HPDE6-E6E7 (cell line): ENCODE measurements around the gene TRIM15.
"Not testable (repeated sequence)": the region's sequence is repeated elsewhere in the genome, so short reads cannot be mapped to it uniquely, and the experiment has no call there.

ENCODE experiments used
- DNase-seq: peaks from one replicate; pipeline ENCODE4 v3.0.0; 2011; ENCODE audit warnings: missing footprints; ENCODE audit errors: extremely low spot score

The TRIM15 gene

GRCh38 chr6:30198166-30199084, 35.1 kb downstream of the TRIM15 start:
- DNase-seq: no peak

DNA sequence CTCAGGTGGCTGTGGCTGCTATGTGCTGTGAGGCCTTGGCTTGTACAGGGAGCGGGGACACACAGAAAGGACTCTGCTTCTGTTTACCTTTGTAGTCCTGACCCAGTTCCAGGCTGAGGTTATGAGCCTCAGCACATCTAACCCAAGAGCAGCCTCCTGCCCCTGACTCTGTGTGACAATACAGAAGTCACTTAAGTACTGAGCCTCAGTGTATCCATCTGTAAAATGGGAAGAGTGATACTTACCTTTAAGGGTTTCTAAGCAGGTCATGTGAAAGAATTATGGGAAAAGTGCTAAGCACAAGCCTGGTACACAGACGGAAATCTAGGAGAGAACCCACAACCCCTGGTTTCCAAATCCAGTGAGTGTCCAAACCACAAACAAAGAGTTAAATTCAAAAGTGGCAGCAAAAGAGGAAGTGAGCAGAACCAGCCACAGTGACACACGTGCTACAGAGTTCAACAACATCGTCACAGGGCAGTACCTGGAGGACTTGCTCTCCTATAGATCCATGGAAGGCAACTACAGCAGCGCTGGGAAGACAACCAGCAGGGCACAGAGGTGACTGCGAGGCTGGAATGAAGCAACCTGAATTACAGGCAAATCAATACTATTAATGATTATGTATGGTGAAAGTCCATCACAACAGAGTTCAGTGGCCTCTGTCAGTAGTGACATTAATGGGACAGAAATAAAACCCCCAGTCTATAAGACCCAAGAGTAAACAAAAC, 37.4 kb downstream of the TRIM15 start:
- DNase-seq: no peak

- no peak for DNase-seq
Measured at GRCh38 chr6:30202366-30202765, 39.0 kb downstream of the TRIM15 start.

- no peak for DNase-seq
Measured at GRCh38 chr6:30204116-30204515, 40.8 kb downstream of the TRIM15 start.

GRCh38 chr6:30206152-30206551, 42.8 kb downstream of the TRIM15 start:
- DNase-seq: no peak

GRCh38 chr6:30206799-30207618, 43.7 kb downstream of the TRIM15 start:
- DNase-seq: no peak

DNA sequence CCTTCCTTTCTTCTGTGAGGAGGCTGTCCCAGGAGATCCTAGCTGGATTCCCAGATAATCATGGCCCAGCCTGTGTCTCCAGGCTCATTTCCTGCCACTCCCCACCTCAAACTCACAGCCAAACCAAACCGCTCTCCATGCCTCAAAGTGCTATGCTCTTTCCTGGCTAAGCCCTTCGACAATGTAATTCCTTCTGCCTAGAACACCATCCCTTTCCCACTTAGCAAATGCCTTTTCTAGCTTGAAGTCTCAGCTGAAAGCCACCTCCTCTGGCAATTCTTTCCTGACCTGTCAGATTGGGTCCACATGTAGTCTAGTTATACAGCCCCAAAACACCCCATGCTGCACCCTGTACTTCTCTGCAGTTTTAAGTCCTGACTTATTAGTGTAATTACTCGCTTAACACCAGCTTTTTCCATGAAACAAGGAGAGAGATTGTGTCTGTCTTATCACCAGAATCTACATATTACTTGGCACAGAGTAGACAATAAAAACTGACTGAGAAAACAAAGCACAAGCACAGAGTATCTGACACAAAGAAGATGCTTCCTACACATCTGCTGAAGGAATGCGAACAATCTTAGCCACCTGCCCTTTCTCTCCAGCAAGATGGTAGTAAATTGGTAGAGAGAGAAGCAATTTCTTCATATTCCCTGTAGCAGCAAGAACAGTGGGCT, 44.4 kb downstream of the TRIM15 start:
- no peak for DNase-seq

DNA sequence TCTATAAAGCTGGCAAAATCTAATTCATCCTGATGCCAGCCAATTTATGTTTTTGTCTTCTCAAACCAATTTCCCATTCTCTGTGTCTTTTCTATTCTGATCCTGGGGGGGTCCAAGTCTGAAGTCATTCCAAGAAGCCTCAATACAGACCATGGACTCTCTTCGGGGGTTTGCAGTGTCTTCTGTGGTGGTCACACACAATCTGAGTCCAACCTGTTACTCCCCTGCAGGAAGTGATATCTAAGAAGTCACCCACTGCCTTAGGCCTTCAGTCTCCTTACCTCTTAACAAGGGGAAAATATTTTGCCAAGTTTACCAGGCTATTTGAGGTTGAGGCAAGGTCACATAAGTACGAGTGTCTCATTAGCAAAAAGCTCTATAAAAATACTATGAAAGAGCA, 48.0 kb downstream of the TRIM15 start:
- no peak for DNase-seq

DNA sequence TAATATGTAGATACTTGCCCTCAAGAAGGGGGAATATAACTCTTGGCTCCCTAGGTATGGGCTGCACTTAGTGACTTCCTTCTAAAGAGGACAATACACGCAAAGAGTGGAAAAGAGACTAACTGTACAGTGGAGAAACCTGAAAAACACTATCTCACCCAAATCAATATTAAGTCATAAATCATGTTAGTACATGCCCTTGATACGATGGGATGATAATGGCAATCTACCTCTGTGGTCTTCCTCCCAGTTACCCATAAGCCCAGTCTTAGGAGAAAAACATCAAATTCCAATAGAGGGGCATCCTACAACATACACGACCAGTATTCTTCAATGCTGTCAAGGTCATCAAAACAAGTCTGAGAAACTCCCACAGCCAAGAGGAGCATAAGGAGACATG, 48.6 kb downstream of the TRIM15 start:
- DNase-seq: no peak

DNA sequence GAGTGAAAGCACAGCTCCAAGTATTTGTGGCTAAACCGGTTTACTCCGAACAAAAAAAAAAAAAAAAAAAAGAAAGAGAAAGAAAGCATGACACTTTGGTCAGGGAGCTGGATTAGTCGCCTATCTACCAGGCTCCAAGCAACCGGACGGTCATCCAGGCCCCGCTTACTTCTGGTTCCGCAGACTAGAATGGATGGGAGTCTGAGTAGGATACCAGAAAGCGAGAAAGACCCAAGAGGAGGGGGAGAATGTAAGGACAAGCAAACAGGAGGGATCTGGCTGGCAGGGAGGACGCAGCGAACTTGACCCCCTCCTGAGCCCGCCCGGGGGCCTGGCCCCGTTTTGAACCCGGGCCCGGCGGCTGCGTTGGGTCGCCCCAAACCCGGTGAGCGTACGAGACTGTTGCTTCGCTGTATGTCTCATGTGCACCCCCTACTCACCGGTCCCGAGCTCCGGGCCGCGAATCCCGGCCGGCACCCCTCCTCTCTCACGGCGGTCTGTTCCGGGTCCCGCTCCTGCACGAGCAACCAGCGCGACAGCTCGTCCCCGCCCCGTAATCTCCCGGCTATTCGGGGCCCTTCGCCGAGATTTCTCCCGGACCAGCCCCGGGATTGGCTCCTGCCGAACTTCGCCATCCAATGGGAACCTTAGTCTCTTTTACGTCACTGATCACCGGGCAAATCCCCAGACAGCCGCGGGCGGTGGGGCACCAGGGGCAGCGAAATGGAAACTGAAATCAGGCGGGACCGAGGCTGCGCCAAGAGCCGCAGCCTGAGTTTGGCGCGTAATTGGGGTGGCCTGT, 49.7 kb downstream of the TRIM15 start, which contains the start of gene TRIM26:
TSS of gene TRIM26 (minus strand) at position 542 of the 802 bp plus-strand sequence. CDS start 14,303 bp downstream, outside the sequence.
- DNase-seq: peak; percentile 99

GRCh38 chr6:30213667-30213956, 50.3 kb downstream of the TRIM15 start:
- DNase-seq: no peak

DNA sequence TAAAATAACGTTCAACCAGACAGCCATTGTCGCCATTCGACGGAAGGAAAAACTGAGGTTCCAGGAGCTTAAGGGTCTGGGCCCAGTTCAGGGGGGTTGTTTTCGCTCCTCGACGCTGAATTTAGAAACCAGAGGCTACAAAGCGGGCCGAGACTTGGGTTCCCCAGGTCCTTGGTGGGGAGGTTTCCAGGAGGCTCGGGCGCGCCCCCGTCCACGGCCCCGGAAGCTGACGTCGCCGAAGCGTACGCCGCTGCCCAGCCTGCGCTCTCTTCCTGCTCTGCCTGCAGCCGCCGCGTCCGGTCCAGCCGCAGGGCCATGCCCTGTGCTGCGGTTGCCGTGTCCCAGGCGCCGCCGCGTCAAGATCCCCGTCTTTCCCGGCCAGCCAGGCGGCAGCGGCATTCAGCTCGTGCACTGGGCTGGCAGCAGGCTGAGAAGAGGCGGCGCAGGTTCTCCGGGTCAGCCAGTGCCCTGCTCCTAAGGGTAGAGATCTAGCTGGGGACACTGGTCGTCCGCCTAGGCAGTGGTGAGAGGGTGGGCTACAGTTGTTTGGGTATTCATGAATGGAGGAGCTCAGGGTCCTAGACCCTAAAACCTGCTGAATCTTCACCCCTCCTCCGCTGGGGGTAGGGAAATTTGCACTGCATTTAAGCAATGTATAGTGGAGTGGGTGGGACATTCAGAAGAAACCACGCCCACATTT, 50.8 kb downstream of the TRIM15 start:
- peak; percentile 62 for DNase-seq

DNA sequence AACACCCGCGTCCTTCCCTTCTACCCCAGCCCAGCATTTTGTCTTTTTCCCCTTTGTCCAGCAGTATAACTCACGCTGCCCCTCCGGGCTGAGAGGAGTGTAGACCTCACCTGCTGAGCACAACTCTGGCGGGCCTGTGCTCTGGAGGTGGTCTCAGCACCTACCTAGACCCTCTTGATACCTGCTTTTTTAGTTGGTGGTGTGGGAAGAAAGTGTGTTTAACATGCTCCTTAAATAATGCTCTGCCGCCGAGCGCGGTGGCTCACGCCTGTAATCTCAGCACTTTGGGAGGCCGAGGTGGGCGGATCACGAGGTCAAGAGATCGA, 51.3 kb downstream of the TRIM15 start:
- DNase-seq: no peak

GRCh38 chr6:30216096-30216495, 52.8 kb downstream of the TRIM15 start:
- no peak for DNase-seq

- DNase-seq: no peak
Measured at GRCh38 chr6:30219244-30219643, 55.9 kb downstream of the TRIM15 start.

DNA sequence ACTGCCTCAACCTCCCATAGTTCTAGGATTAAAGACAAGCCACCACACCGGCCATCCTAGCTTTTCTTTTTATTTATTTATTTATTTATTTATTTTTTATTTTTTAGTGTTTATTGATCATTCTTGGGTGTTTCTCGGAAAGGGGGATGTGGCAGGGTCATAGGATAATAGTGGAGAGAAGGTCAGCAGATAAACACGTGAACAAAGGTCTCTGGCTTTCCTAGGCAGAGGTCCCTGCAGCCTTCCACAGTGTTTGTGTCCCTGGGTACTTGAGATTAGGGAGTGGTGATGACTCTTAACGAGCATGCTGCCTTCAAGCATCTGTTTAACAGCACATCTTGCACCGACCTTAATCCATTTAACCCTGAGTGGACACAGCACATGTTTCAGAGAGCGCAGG, 58.0 kb downstream of the TRIM15 start:
- DNase-seq: not testable (repeated sequence)

DNA sequence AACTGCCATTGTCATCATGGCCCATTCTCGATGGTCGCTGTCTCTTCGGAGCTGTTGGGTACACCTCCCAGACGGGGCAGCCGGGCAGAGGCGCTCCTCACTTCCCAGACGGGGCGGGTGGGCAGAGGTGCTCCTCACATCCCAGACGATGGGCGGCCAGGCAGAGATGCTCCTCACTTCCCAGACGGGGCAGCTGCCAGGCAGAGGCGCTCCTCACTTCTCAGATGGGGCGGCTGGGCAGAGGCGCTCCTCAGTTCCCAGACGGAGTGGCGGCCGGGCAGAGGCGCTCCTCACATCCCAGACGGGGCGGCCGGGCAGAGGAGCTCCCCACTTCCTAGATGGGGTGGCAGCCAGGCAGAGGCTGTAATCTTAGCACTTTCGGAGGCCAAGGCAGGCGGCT, 58.6 kb downstream of the TRIM15 start:
- not testable (repeated sequence) for DNase-seq
